Measurements from ENCODE around the gene EPN3. TPM values are rescaled to one million over a fixed set of nuclear protein-coding genes. Genes with fewer than 3 reads are reported as not detected.

The EPN3 gene
- total and polyA plus RNA-seq, 2 experiments from 2014 or later, result 2.3 to 7.7 TPM

DNA sequence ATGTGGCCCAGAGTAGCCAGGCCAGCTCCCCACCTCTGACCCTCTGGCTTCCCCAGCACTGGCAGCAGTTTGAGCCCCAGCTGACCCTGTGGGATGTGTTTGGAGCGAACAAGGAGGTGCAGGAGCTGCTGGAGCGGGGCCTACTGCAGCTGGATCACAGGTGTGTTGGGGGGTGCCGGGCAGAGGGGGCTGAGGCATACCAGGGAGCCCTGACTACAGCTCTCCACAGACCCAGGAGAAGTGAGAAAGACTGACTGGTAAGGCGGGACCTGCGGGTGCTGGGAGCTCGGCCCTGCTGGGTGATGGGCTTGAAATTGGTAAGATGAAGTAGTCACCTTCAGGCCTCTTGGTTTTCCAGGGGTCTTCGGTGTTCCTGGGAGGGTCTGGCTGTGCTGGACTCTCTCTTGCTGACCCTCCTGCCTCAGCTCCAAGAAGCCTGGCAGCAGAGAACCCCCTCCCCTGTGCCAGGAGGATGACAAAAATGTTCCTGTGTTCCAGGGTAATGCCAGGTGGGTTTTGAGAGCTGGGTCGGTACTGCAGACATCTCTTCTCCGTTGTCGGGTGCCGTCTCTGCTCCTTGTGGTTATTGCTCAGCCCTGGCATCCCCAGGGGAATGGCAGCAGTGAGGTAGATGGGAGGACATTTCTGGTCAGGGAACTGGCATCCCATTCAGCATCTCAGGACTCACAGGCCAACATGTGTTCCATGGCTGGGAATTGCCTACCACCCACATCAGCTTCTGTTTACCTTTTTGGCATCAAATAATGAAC lies 48.0 kb upstream of the EPN3 start:
- H3K79me2 ChIP-seq (replicated peaks; ENCODE audit: insufficient read depth), result no peaks in the 10 kb centered on the region
- H3K4me1 Mint-ChIP-seq, result peaks cover 7% of the 10 kb centered on the region; the same call in 2 of the 3 replicates
- H3K4me3 ChIP-seq, result no peak overlapping the region
- H3F3A ChIP-seq (replicated peaks; ENCODE audit: low read depth), result no peaks in the 10 kb centered on the region
- H3K4me2 ChIP-seq, result no peak overlapping the region
- ATAC-seq (no peak), DNase-seq (ENCODE audit: low spot score) (no peak)
- H3K36me3 ChIP-seq (ENCODE audit: insufficient read depth), result no peaks in the 10 kb centered on the region
- peaks cover 5% of the 10 kb centered on the region; the same call in 1 of the 2 replicates for H3K4me1 ChIP-seq (ENCODE audit: insufficient read depth)
- no peak overlapping the region for H2AFZ ChIP-seq
- H4K20me1 ChIP-seq (replicated peaks; ENCODE audit: insufficient read depth), result no peaks in the 10 kb centered on the region
- no peak overlapping the region for H3K4me3 Mint-ChIP-seq
- no peaks in the 10 kb centered on the region for H3K9me3 Mint-ChIP-seq
- H3K27ac ChIP-seq (ENCODE audit: low read depth), result no peak overlapping the region
- H3K27me3 ChIP-seq (ENCODE audit: insufficient read depth), result no peaks in the 10 kb centered on the region
- peaks cover 10% of the 10 kb centered on the region for H3K27me3 Mint-ChIP-seq (ENCODE audit: insufficient read depth, low read depth, poor library complexity)
- peaks cover 33% of the 10 kb centered on the region for H3K36me3 Mint-ChIP-seq (ENCODE audit: low read depth)
- TF ChIP-seq, protein P1, sequence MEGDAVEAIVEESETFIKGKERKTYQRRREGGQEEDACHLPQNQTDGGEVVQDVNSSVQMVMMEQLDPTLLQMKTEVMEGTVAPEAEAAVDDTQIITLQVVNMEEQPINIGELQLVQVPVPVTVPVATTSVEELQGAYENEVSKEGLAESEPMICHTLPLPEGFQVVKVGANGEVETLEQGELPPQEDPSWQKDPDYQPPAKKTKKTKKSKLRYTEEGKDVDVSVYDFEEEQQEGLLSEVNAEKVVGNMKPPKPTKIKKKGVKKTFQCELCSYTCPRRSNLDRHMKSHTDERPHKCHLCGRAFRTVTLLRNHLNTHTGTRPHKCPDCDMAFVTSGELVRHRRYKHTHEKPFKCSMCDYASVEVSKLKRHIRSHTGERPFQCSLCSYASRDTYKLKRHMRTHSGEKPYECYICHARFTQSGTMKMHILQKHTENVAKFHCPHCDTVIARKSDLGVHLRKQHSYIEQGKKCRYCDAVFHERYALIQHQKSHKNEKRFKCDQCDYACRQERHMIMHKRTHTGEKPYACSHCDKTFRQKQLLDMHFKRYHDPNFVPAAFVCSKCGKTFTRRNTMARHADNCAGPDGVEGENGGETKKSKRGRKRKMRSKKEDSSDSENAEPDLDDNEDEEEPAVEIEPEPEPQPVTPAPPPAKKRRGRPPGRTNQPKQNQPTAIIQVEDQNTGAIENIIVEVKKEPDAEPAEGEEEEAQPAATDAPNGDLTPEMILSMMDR (conservative IDR thresholded peaks at IDR 0.05; ENCODE audit: low read depth in 2 of 2), result no peak
- TF ChIP-seq, protein P2, sequence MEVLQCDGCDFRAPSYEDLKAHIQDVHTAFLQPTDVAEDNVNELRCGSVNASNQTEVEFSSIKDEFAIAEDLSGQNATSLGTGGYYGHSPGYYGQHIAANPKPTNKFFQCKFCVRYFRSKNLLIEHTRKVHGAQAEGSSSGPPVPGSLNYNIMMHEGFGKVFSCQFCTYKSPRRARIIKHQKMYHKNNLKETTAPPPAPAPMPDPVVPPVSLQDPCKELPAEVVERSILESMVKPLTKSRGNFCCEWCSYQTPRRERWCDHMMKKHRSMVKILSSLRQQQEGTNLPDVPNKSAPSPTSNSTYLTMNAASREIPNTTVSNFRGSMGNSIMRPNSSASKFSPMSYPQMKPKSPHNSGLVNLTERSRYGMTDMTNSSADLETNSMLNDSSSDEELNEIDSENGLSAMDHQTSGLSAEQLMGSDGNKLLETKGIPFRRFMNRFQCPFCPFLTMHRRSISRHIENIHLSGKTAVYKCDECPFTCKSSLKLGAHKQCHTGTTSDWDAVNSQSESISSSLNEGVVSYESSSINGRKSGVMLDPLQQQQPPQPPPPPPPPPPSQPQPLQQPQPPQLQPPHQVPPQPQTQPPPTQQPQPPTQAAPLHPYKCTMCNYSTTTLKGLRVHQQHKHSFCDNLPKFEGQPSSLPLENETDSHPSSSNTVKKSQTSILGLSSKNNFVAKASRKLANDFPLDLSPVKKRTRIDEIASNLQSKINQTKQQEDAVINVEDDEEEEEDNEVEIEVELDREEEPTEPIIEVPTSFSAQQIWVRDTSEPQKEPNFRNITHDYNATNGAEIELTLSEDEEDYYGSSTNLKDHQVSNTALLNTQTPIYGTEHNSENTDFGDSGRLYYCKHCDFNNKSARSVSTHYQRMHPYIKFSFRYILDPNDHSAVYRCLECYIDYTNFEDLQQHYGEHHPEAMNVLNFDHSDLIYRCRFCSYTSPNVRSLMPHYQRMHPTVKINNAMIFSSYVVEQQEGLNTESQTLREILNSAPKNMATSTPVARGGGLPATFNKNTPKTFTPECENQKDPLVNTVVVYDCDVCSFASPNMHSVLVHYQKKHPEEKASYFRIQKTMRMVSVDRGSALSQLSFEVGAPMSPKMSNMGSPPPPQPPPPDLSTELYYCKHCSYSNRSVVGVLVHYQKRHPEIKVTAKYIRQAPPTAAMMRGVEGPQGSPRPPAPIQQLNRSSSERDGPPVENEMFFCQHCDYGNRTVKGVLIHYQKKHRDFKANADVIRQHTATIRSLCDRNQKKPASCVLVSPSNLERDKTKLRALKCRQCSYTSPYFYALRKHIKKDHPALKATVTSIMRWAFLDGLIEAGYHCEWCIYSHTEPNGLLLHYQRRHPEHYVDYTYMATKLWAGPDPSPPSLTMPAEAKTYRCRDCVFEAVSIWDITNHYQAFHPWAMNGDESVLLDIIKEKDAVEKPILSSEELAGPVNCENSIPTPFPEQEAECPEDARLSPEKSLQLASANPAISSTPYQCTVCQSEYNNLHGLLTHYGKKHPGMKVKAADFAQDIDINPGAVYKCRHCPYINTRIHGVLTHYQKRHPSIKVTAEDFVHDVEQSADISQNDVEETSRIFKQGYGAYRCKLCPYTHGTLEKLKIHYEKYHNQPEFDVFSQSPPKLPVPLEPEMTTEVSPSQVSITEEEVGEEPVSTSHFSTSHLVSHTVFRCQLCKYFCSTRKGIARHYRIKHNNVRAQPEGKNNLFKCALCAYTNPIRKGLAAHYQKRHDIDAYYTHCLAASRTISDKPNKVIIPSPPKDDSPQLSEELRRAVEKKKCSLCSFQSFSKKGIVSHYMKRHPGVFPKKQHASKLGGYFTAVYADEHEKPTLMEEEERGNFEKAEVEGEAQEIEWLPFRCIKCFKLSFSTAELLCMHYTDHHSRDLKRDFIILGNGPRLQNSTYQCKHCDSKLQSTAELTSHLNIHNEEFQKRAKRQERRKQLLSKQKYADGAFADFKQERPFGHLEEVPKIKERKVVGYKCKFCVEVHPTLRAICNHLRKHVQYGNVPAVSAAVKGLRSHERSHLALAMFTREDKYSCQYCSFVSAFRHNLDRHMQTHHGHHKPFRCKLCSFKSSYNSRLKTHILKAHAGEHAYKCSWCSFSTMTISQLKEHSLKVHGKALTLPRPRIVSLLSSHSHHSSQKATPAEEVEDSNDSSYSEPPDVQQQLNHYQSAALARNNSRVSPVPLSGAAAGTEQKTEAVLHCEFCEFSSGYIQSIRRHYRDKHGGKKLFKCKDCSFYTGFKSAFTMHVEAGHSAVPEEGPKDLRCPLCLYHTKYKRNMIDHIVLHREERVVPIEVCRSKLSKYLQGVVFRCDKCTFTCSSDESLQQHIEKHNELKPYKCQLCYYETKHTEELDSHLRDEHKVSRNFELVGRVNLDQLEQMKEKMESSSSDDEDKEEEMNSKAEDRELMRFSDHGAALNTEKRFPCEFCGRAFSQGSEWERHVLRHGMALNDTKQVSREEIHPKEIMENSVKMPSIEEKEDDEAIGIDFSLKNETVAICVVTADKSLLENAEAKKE (CRISPR knock-in tag; IDR thresholded peaks at IDR 0.05), result no peak
- TF ChIP-seq, protein P3, sequence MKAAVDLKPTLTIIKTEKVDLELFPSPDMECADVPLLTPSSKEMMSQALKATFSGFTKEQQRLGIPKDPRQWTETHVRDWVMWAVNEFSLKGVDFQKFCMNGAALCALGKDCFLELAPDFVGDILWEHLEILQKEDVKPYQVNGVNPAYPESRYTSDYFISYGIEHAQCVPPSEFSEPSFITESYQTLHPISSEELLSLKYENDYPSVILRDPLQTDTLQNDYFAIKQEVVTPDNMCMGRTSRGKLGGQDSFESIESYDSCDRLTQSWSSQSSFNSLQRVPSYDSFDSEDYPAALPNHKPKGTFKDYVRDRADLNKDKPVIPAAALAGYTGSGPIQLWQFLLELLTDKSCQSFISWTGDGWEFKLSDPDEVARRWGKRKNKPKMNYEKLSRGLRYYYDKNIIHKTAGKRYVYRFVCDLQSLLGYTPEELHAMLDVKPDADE (IDR thresholded peaks at IDR 0.05), result no peak
- TF ChIP-seq EZH2phosphoT487 (IDR thresholded peaks at IDR 0.05; ENCODE audit: unreplicated experiment), result no peak
- no peak for TF ChIP-seq JUNB (IDR thresholded peaks at IDR 0.05; ENCODE audit: unreplicated experiment)
- H3K9me2 ChIP-seq (ENCODE audit: insufficient read depth), result no peaks in the 10 kb centered on the region
- H3K27ac Mint-ChIP-seq, result no peak overlapping the region
